HEK293 (cell line): ENCODE data around the gene PID1.

ENCODE experiments used
- CTCF ChIA-PET: fragments of 350-600 bp; formaldehyde crosslinking; extraction: SDS; loops from one replicate; lab custom pipeline; 2021; ENCODE audit warnings: antibody characterized with exemption; lab: Yijun Ruan, JAX
- POLR2A ChIA-PET: fragments of 300-600 bp; formaldehyde crosslinking; extraction: SDS; loops from one replicate; lab custom pipeline; 2020; ENCODE audit warnings: antibody characterized with exemption, inconsistent platforms; lab: Yijun Ruan, JAX
- H3K27ac ChIP-seq: fragments of 200-500 bp; sonication (Bioruptor generic); 2 replicates; pipeline ENCODE4 v1.5.1; 2014; ENCODE audit warnings: low read depth, low read length, control low read depth, inconsistent platforms; ENCODE audit errors: extremely low read depth
- H3K36me3 ChIP-seq, 2 experiments: fragments of 200-500 bp in 1 of 2; sonication (Bioruptor generic) in 1 of 2; 1 replicate in 1 of 2; 2 replicates in 1 of 2; pipeline ENCODE4 v1.5.1; 2014 to 2017; ENCODE audit warnings: inconsistent platforms in 2 of 2, low read length in 2 of 2; ENCODE audit not compliant: control insufficient read depth in 2 of 2, insufficient read depth in 1 of 2
- H3K4me1 ChIP-seq: fragments of 200-500 bp; sonication (Bioruptor generic); 2 replicates; pipeline ENCODE4 v1.5.1; 2014; ENCODE audit warnings: mild to moderate bottlenecking, low read length, inconsistent platforms; ENCODE audit not compliant: control insufficient read depth, insufficient read depth
- H3K4me3 ChIP-seq: 2 replicates; pipeline ENCODE4 v1.5.1; 2011; ENCODE audit warnings: low read depth, mild to moderate bottlenecking, control low read depth, low read length, moderate library complexity
- H3K9me3 ChIP-seq: fragments of 200-500 bp; sonication (Bioruptor generic); 2 replicates; pipeline ENCODE4 v1.5.1; 2014; ENCODE audit warnings: low read depth, low read length, inconsistent platforms; ENCODE audit not compliant: control insufficient read depth, insufficient read depth
- BCL6B ChIP-seq: fragments of 450-650 bp; formaldehyde crosslinking; IDR thresholded peaks from 2 replicates; pipeline ENCODE4 v1.5.1; 2017; ENCODE audit warnings: missing biosample characterization, missing genetic modification characterization
- GLIS2 ChIP-seq: fragments of 450-650 bp; formaldehyde crosslinking; IDR thresholded peaks from 2 replicates; pipeline ENCODE4 v1.5.1; 2016; ENCODE audit warnings: missing biosample characterization, missing genetic modification characterization
- HOXA7 ChIP-seq: sonication (generic); formaldehyde crosslinking; IDR thresholded peaks from 2 replicates; pipeline ENCODE4 v1.8.1; 2022; ENCODE audit warnings: missing genetic modification reagents, borderline replicate concordance
- IKZF3 ChIP-seq: fragments of 450-650 bp; IDR thresholded peaks from 2 replicates; pipeline ENCODE4 v1.5.0; 2018; ENCODE audit warnings: missing biosample characterization, mild to moderate bottlenecking, missing genetic modification characterization, moderate library complexity
- KLF10 ChIP-seq: fragments of 450-650 bp; IDR thresholded peaks from 2 replicates; pipeline ENCODE4 v1.5.1; 2018; ENCODE audit warnings: missing biosample characterization, mild to moderate bottlenecking, missing genetic modification characterization
- MEIS1 ChIP-seq: sonication (generic); formaldehyde crosslinking; IDR thresholded peaks from 2 replicates; pipeline ENCODE4 v1.8.1; 2022; ENCODE audit warnings: missing genetic modification reagents, mild to moderate bottlenecking, borderline replicate concordance
- PRDM4 ChIP-seq: fragments of 450-650 bp; formaldehyde crosslinking; IDR thresholded peaks from 2 replicates; pipeline ENCODE4 v1.5.1; 2017; ENCODE audit warnings: missing biosample characterization, missing genetic modification characterization
- WT1 ChIP-seq: fragments of 450-650 bp; formaldehyde crosslinking; IDR thresholded peaks from 2 replicates; pipeline ENCODE4 v1.5.1; 2016; ENCODE audit warnings: missing biosample characterization, missing genetic modification characterization
- ZBTB6 ChIP-seq: fragments of 450-650 bp; formaldehyde crosslinking; IDR thresholded peaks from 2 replicates; pipeline ENCODE4 v1.5.1; 2017; ENCODE audit warnings: missing biosample characterization, missing genetic modification characterization
- ZFP3 ChIP-seq: fragments of 450-650 bp; formaldehyde crosslinking; IDR thresholded peaks from 2 replicates; pipeline ENCODE4 v1.5.1; 2016; ENCODE audit warnings: low read depth, missing biosample characterization, missing genetic modification characterization
- ZFP69B ChIP-seq: fragments of 450-650 bp; formaldehyde crosslinking; IDR thresholded peaks from 2 replicates; pipeline ENCODE4 v1.5.1; 2016; ENCODE audit warnings: missing biosample characterization, missing genetic modification characterization
- ZNF404 ChIP-seq: fragments of 450-650 bp; formaldehyde crosslinking; IDR thresholded peaks from 2 replicates; pipeline ENCODE4 v1.5.1; 2017; ENCODE audit warnings: missing biosample characterization, missing genetic modification characterization
- ZNF530 ChIP-seq: fragments of 450-650 bp; formaldehyde crosslinking; IDR thresholded peaks from 2 replicates; pipeline ENCODE4 v1.5.1; 2016; ENCODE audit warnings: low read depth, missing biosample characterization, missing genetic modification characterization
- ZNF548 ChIP-seq: fragments of 450-650 bp; formaldehyde crosslinking; IDR thresholded peaks from 2 replicates; pipeline ENCODE4 v1.5.1; 2016; ENCODE audit warnings: missing biosample characterization, missing genetic modification characterization
- ZNF660 ChIP-seq: fragments of 450-650 bp; IDR thresholded peaks from 2 replicates; pipeline ENCODE4 v1.5.1; 2018; ENCODE audit warnings: missing biosample characterization, mild to moderate bottlenecking, missing genetic modification characterization
- ZNF785 ChIP-seq: fragments of 450-650 bp; formaldehyde crosslinking; IDR thresholded peaks from 2 replicates; pipeline ENCODE4 v1.5.1; 2016; ENCODE audit warnings: missing biosample characterization, missing genetic modification characterization
- ZNF843 ChIP-seq: fragments of 450-650 bp; formaldehyde crosslinking; IDR thresholded peaks from 2 replicates; pipeline ENCODE4 v1.5.1; 2016; ENCODE audit warnings: missing biosample characterization, missing genetic modification characterization
- TF ChIP-seq, protein P1 (sequence below): sonication (generic); formaldehyde crosslinking; IDR thresholded peaks from 2 replicates; pipeline ENCODE4 v1.8.1; 2022; ENCODE audit warnings: mild to moderate bottlenecking, moderate library complexity, missing genetic modification reagents

Gene PID1

DNA sequence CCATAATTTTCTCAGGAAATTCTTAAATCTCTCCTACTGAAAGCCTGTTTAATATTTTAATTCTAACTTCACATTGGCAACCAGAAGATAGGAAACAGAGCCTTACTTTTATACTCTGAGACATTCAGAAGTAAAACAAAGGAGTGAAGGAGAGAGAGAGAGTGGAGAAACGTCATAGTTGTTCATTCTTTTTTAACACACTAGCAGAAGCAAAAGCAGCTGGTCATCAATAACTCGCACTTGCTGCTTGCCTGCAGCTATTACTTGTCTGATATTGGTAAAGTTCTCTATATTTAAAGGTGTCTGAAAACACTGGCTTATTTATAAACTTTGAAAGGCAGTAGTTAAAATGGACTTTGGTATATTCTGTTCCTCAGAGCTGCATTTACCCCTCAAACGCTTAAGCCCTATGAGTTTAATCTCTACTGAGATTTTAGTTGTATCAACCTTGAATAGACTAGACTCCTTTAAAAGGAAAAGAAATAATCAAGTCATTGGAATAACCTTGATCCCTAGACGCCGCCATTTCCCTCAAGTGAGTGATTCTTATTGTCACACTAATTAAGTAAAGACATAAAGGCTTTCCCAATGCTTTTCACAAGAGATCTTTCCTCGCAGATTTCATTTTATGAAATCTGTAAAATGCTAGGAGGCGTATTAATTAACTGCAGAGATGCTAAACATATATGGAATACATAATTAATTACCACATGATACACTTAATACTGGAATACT, 182.0 kb downstream of the PID1 start (continued):
- TF ChIP-seq PRDM4 (tag by site-specific recombination) (no peak), ZBTB6 (no peak), BCL6B (tag by site-specific recombination) (no peak), ZFP3 (tag by site-specific recombination) (no peak), ZFP69B (tag by site-specific recombination) (no peak), IKZF3 (tag by site-specific recombination) (no peak), ZNF530 (tag by site-specific recombination) (no peak), HOXA7 (CRISPR knock-in tag) (no peak), WT1 (no peak), ZNF548 (no peak)

DNA sequence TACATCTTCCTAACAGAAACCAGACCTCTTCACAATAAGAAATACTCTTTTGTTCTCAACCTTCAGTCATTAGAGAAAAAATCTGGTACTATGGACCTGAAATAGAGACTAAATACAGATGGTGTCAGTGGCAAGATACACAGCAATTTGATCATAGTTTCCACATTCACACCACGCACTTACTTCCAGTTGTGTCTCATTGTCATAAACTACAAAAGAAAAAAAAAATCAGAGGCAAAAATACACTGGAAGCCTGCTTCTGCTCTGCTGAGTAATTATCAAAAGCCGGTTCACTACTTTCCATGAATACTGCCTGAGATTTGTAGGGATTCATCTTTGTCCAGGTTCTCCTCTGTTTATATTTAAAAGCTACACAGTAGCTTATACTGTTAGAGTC, 182.6 kb downstream of the PID1 start:
- POLR2A ChIA-PET = no interaction called here
- Histone ChIP-seq H3K27ac (no peak overlapping the region), H3K9me3 (no peaks in the 10 kb centered on the region), H3K4me3 (no peak overlapping the region), H3K4me1 (no peaks in the 10 kb centered on the region), H3K36me3 (no peaks in the 10 kb centered on the region)
- TF ChIP-seq, protein P1, sequence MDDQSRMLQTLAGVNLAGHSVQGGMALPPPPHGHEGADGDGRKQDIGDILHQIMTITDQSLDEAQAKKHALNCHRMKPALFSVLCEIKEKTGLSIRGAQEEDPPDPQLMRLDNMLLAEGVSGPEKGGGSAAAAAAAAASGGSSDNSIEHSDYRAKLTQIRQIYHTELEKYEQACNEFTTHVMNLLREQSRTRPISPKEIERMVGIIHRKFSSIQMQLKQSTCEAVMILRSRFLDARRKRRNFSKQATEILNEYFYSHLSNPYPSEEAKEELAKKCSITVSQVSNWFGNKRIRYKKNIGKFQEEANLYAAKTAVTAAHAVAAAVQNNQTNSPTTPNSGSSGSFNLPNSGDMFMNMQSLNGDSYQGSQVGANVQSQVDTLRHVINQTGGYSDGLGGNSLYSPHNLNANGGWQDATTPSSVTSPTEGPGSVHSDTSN (CRISPR knock-in tag) = no peak
- no peak for TF ChIP-seq ZNF785 (tag by site-specific recombination)
- TF ChIP-seq KLF10 = no peak
- no peak for TF ChIP-seq GLIS2 (tag by site-specific recombination)
- TF ChIP-seq ZNF660 (tag by site-specific recombination) = no peak
- TF ChIP-seq MEIS1 (CRISPR knock-in tag) = no peak
- TF ChIP-seq ZNF843 = no peak
- no peak for TF ChIP-seq ZNF404
- CTCF ChIA-PET = interaction anchor here (0.9 to 1.0 kb wide), 2 partner anchors 7 to 10 kb away, joined by 3 to 5 read pairs; no protein-coding TSS in a partner anchor
